Thoracic aorta (tissue), 2 donors: ENCODE measurements around the gene COL9A2. TPM values are rescaled to one million over a fixed set of nuclear protein-coding genes. Genes with fewer than 3 reads are reported as not detected.
"Not testable (repeated sequence)": the region's sequence is repeated elsewhere in the genome, so short reads cannot be mapped to it uniquely, and the experiment has no call there.

Experiments used
- ATAC-seq: fragments of 150-250 bp; one replicate; pipeline ENCODE4 v1.8.0; 2017; ENCODE audit warnings: low read depth; ENCODE audit not compliant: insufficient number of reproducible peaks, low FRiP score
- DNase-seq: peaks from one replicate; pipeline ENCODE4 v3.0.0-alpha.2; 2020; ENCODE audit warnings: low spot score
- H3K27ac ChIP-seq, 2 donors: fragments of 200-600 bp; sonication (generic); 1 replicate in 1 of 2; 2 replicates in 1 of 2; pipeline ENCODE4 v1.5.1; 2016; ENCODE audit warnings: mild to moderate bottlenecking in 2 of 2, moderate library complexity in 2 of 2
- H3K27me3 ChIP-seq: fragments of 200-600 bp; sonication (generic); replicated peaks from 2 replicates; pipeline ENCODE4 v1.6.0; 2016; ENCODE audit warnings: mild to moderate bottlenecking; ENCODE audit not compliant: insufficient read depth
- H3K36me3 ChIP-seq: fragments of 200-600 bp; sonication (generic); one replicate; pipeline ENCODE4 v1.5.1; 2016
- H3K4me1 ChIP-seq, 2 donors: fragments of 200-600 bp; sonication (generic); 1 replicate in 1 of 2; 2 replicates in 1 of 2; pipeline versions ENCODE4 v1.5.1 to v1.6.0; 2016; ENCODE audit warnings: low read depth in 2 of 2, mild to moderate bottlenecking in 1 of 2; ENCODE audit not compliant: control insufficient read depth in 1 of 2
- H3K4me3 ChIP-seq: fragments of 200-600 bp; sonication (generic); 2 replicates; pipeline ENCODE4 v1.5.1; 2016; ENCODE audit warnings: mild to moderate bottlenecking
- H3K9me3 ChIP-seq: fragments of 200-600 bp; sonication (generic); 2 replicates; pipeline ENCODE4 v1.5.1; 2016
- total RNA-seq, 2 donors: library from RNA; depleted of rRNA; stranded (reverse); fragments of >200 nt; gene quantifications; one replicate each; pipeline versions ENCODE4 v1.1.0 to v1.2.3, GENCODE V29; 2016
- TF ChIP-seq, protein P1 (sequence below): fragments of 200-600 bp; sonication (generic); IDR thresholded peaks from one replicate; pipeline ENCODE4 v1.5.1; 2019; ENCODE audit warnings: antibody characterized with exemption

Gene COL9A2
- total RNA-seq, 2 donors from 2014 or later, result 16.7 to 36.4 TPM

DNA sequence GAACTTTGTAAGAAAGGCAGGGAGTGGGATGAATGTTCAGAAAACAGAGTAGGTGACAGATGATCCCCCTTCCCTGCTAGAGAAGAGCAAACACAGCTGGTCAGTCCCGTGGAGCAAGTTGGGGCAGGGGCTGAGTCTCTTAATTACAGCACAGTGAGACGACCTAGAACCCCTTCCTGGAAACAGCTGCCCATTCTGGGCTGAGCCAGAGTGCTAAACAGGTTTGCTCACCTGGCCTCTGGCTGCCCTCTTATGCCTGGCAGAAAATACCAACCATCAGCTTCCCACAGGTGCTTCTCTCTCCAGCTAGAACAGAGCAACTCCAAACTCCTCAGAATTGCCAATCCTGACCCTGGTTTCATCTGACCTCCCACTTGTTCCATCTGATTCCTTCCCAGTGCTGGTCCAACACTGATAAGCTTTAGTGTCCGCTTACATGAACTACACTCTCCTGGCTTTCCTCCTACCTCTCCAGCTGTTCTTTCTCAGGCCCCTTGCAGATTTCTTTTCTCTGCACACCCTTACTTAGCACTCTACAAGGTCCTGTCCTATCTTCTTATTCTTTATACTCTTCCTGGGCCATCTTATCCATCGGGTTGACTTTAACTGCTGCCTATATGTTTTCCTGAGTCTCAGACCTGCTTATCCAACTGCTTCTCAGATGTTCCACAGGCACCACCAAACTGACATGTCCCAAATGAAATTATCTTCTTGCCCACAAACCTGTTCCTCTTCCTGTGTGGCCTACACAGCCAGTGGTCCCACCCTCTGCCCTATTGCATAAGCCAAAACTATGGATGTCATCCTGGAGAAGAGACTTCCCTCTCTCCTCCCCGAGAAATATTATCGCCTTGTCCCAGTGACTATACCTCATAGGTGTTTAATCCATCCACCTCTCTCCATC lies 22.6 kb upstream of the COL9A2 start:
- Histone ChIP-seq H3K36me3 (no peaks in the 10 kb centered on the region), H3K4me1 (peaks cover 0 to 5% of the 10 kb centered on the region in 2 donors), H3K27ac (no peak overlapping the region), H3K9me3 (no peaks in the 10 kb centered on the region), H3K27me3 (no peaks in the 10 kb centered on the region), H3K4me3 (no peak overlapping the region)
- no peak for DNase-seq
- TF ChIP-seq, protein P1, sequence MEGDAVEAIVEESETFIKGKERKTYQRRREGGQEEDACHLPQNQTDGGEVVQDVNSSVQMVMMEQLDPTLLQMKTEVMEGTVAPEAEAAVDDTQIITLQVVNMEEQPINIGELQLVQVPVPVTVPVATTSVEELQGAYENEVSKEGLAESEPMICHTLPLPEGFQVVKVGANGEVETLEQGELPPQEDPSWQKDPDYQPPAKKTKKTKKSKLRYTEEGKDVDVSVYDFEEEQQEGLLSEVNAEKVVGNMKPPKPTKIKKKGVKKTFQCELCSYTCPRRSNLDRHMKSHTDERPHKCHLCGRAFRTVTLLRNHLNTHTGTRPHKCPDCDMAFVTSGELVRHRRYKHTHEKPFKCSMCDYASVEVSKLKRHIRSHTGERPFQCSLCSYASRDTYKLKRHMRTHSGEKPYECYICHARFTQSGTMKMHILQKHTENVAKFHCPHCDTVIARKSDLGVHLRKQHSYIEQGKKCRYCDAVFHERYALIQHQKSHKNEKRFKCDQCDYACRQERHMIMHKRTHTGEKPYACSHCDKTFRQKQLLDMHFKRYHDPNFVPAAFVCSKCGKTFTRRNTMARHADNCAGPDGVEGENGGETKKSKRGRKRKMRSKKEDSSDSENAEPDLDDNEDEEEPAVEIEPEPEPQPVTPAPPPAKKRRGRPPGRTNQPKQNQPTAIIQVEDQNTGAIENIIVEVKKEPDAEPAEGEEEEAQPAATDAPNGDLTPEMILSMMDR, result no peak
- no peak for ATAC-seq

DNA sequence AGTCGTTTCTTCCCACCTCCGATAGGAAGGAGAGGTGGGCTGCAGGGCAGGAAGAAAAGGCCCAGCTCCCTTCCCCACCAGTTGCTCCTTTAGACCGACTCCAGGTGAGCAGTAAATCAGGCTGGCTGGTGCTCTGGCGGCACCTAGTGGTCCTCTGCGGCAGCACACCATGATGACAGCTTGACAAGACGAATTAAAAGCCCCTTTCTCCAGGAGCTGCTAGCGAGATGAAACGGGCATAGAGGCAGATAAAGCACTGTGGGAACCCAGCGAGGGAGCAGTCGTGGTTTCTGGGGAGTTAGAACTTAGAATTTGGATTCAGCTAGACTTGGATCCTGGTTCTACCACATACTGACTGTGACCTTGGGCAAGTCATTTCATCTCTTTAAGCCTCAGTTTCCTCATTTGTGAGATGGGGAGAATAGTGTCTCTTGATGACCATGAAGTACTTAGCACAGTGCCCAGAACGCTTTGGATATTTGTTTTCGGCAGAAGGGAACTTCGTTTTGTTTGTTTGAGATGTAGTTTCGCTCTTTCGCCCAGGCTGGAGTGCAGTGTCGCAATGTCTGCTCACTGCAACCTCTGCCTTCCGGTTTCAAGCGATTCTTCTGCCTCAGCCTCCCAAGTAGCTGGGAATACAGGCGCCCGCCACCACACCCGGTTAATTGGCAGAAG lies 21.8 kb upstream of the COL9A2 start:
- Histone ChIP-seq H3K4me3 (peak overlapping the region; percentile 2), H3K27ac (no peak overlapping the region), H3K36me3 (no peaks in the 10 kb centered on the region), H3K9me3 (no peaks in the 10 kb centered on the region), H3K27me3 (no peaks in the 10 kb centered on the region), H3K4me1 (peaks cover 0 to 5% of the 10 kb centered on the region in 2 donors)
- ATAC-seq (no peak), DNase-seq (peak; percentile 36)
- TF ChIP-seq, protein P1, result peak; percentile 98

DNA sequence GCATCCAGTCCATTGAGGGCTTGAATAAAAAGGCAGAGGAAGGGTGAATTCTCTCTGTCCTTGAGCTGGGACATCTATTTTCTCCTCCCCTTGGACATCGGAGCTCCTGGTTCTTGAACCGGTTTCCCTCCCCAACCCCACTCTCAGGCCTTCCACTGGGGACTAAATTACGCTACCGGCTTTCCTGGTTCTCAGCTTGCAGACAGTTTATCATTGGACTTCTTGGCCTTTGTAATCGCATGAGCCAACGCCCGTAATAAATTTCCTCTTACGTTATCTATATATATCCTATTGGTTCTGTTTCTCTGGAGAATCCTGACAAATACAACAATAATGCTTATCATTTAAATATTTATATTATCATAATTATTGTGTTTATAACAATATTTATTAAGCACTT lies 20.4 kb upstream of the COL9A2 start:
- TF ChIP-seq, protein P1, result no peak
- Histone ChIP-seq H3K4me1 (peaks cover 0 to 5% of the 10 kb centered on the region in 2 donors), H3K27me3 (no peaks in the 10 kb centered on the region), H3K36me3 (no peaks in the 10 kb centered on the region), H3K4me3 (no peak overlapping the region), H3K27ac (no peak overlapping the region), H3K9me3 (no peaks in the 10 kb centered on the region)
- ATAC-seq (no peak), DNase-seq (no peak)

DNA sequence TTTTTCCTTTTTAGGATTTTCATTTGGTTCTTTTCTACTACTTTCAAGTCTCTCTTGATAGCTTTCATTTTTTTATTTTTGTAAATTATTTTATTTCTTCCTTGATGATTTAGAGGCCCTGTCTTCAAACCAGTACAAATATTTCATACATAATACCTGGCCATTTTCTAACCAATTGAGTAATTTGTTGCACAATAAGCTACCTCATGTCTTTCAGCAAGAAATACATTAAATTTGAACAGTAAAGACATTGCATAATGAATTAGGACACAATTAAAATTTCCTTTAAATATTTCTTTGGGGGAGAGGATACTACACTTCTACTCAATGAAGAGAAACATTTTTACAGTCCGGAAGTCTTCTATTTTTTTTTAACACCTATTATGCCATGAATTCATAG lies 15.6 kb upstream of the COL9A2 start:
- TF ChIP-seq, protein P1, result no peak
- H3K27ac ChIP-seq, result no peak overlapping the region
- no peaks in the 10 kb centered on the region for H3K27me3 ChIP-seq
- no peak overlapping the region for H3K4me3 ChIP-seq
- no peaks in the 10 kb centered on the region for H3K36me3 ChIP-seq
- H3K4me1 ChIP-seq, result no peaks in the 10 kb centered on the region
- no peak for DNase-seq
- H3K9me3 ChIP-seq, result no peaks in the 10 kb centered on the region
- no peak for ATAC-seq

DNA sequence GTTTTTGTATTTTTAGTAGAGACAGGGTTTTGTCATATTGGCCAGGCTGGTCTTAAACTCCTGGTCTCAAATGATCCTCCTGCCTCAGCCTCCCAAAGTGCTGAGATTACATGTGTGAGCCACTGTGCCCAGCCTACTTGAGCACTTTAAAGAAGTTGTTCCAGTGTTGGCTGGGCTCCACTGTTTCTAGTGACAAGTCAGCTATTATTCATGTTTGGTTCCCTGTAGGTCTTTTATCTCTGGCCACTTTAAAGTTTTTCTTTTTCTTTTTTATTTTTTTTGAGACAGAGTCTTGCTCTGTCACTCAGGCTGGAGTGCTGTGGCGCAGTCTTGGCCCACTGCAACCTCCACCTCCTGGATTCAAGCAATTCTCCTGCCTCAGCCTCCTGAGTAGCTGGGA lies 14.3 kb upstream of the COL9A2 start:
- not testable (repeated sequence) for H3K27me3 ChIP-seq, H3K4me3 ChIP-seq, H3K4me1 ChIP-seq, H3K9me3 ChIP-seq, H3K36me3 ChIP-seq, H3K27ac ChIP-seq, DNase-seq, ATAC-seq
